ENCODE data around the gene CACNA1E.

- no peak for TF ChIP-seq CTCF (IDR thresholded peaks at IDR 0.05 in 8 of 11, conservative IDR thresholded peaks at IDR 0.05 in 3 of 11)
- TF ChIP-seq POLR2A (IDR thresholded peaks at IDR 0.05): no peak
These were observed 294.5 kb downstream of the CACNA1E start for GRCh38 chr1:181777812-181778211.

Data from spleen (tissue), 7 donors.